Stimulated activated CD8-positive, alpha-beta memory T cell treated with anti-CD3 and anti-CD28 coated beads, Interleukin-15, amount 100 ng/mL, for 1 hour (primary cell): ENCODE data around the gene PODNL1.
A peak's percentile ranks its signal among the peaks of the same experiment; 100 is the strongest.
"Not testable (repeated sequence)": the region's sequence is repeated elsewhere in the genome, so short reads cannot be mapped to it uniquely, and the experiment has no call there.

Experiments
- DNase-seq: peaks from one replicate; pipeline ENCODE4 v3.0.0-alpha.2; 2020; ENCODE audit warnings: low read depth

PODNL1 gene

GRCh38 chr19:13938301-13939064 lies at the start of gene PODNL1:
PODNL1 (minus strand) TSS chr19:13938417; CDS start chr19:13938181, 236 bp downstream.
- no peak for DNase-seq

GRCh38 chr19:13987101-13987890 lies 49.1 kb upstream of the PODNL1 start:
- no peak for DNase-seq

DNA sequence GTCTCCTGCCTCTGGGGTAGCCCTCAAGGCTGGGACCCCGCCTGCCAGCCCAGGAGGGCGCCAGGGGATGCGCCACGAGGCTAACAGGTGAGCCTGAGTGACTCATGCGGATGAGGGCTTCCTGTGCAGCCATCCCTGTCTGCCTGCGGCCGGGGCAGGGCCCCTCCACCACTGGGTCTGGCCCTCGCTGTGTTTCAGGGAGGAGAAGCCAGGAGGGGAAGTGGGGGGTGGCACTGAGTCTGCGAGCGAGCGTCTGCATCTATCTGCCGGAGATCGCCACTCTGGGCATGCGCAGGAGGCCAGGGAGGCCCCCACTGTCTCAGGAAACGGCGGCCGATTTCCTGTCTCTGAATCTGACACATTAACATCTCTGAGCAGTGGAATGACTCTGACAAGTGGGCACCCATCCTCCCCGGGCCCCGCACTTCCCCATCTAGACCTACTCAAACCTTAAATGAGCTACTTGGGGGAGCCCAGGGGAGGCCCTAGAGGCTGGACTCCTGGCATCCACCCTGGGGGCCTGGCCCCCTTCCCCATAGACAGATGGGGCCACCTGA lies 48.2 kb upstream of the PODNL1 start:
- DNase-seq: peak; percentile 96

- no peak for DNase-seq
Measured at GRCh38 chr19:13985771-13986347, 47.6 kb upstream of the PODNL1 start.

GRCh38 chr19:13984875-13985741 lies 46.9 kb upstream of the PODNL1 start:
- DNase-seq: no peak

DNA sequence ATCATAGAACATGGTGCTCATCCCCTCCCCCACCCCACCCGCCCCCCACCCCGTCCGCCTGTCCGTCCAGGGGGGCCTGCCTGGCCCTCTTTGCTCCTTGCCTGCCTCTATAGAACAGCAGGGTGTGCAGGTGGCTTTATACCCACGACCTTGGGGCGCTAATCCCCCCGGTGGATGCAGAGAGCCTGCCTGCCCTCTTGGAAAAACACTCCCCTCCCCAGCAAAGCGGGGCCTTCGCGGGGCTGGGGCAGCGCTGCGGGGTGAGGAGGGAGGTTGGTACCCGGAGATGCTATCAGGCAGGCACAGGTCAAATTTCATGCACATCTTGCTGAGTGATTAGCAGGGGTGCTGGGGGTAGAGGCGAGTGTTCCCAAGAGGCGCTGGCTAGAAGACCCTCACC lies 46.0 kb upstream of the PODNL1 start:
- no peak for DNase-seq

DNA sequence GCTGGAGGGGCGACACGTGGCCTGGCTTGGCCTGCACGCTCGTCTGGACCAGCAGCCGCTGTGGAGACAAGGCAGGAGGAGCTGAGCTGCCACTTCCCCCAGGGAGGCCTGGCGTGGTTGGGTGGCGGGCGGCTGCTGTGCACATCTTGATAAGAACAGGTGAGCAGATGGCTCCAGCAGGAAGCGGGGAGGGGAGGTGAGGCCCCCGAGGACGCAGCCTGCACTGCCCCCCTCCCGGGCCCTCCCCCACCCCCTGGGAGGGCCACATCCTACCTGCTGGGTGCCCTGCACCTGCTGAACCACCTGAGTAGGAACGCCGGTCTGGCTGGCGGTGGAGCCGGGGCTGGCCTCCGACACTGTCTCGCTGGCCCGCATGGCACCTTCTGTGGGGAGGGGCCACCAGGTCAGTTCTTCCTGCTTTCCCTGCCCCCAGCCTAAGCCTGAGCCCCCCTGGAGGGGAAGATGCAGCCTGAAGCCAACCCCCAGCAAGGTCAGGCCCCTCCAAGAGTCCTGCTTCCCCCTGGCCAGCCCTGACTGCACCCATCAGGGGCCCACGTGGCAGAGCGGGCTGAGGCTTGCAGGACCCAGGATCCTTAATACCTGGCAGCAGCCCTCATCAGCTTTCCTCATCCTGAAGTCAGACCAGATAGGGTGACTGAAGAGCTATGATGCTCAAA lies 45.1 kb upstream of the PODNL1 start:
- DNase-seq: no peak

GRCh38 chr19:13982773-13983172 lies 44.6 kb upstream of the PODNL1 start:
- no peak for DNase-seq

DNA sequence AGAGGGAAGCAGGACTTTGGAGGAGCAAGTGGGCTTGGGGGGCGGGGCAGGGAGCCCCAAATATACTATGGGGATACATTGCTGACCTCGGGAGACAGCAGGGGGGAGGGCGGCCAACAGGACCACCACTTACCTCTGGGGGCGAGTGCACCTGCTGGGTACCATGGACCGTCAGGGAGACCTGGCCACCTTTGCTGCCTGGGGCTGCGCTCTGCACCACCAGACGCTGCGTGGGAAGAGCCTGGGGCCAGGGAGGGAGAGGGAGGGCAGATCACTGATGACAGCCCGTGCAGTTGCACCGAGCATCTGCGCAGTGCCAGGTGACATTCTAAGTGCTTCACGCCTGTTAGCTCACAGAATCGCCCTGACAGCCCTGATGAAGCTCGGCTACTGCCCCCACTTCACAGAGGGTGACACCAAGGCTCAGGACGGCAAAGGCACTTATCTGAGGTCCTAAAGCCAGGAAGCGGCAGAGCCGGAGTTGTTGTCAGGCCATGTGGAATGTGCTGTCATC lies 43.8 kb upstream of the PODNL1 start:
- no peak for DNase-seq

DNA sequence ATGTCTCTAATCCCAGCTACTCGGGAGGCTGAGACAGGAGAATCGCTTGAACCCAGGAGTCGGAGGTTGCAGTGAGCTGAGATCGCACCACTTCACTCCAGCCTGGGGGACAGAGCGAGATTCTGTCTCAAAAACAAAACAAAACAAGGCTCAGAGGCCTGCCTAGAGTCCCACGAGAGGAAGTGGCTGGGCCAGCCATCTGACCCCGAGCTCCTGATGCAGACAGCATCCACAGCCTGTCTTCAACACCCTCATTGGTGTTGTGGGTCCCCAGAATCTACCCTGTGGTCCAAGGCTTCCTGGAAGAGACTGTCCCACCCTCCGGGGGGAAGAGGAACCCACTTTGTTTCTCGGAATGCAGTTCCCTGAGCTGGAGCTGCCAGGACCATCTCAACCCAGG lies 43.2 kb upstream of the PODNL1 start:
- no peak for DNase-seq

DNA sequence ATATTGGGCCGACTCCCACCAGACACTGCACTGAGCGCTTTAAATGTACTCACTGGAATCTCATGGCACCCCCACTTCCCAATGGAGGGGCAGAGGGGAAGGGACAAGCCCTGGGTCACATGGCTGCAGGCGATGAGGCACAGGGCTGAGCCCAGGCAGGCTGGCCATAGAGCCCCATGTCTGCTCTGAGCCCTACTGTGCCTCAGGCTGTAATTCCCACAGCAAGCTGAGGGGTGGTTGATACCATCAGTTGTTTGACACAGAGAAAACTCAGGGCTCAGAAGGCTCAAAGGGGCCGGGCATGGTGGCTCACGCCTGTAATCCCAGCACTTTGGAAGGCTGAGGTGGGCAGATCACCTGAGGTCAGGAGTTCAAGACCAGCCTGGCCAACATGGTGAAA lies 42.8 kb upstream of the PODNL1 start:
- no peak for DNase-seq

DNA sequence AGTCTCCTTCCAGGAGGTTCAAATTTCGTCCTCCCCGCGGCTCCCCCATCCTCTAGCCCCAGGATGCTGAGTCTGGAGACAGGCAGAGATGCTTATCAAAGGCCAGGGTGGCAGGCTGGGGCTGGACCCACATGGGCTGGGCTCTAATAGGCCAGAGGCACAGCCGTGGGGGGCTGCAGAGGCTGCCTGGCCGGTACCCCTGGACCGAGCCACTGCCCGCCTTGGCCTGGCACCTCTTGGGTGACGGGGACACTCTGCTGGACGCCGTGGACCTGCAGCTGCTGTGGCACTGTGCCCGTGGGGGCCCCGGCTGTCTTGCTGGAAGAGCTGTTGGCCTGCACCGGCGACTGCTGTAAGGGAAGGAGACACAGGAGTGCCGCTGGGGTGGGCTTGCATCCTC lies 42.1 kb upstream of the PODNL1 start:
- no peak for DNase-seq

- no peak for DNase-seq
Measured at GRCh38 chr19:13979686-13980085, 41.5 kb upstream of the PODNL1 start.

DNA sequence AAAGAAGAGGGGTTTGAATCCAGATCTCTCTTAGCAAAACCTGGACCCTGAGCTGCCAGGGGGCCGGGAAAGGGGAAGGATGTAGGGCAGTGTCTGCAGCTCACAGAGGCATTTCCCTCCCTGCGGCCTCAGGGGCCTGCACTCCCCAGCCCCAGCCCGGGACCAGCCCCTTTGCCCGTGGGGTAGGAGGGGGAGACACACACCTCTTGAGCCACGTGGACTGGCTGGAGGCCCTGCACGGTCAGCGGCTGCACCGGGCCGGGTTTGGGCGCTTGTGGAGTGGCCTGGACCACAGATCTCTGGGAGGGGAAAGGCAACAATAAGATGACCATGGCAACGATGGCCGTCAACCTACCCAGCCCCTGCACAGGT lies 41.0 kb upstream of the PODNL1 start:
- DNase-seq: no peak

- no peak for DNase-seq
Measured at GRCh38 chr19:13978351-13979243, 40.4 kb upstream of the PODNL1 start.

- no peak for DNase-seq
Measured at GRCh38 chr19:13977803-13978202, 39.6 kb upstream of the PODNL1 start.

DNA sequence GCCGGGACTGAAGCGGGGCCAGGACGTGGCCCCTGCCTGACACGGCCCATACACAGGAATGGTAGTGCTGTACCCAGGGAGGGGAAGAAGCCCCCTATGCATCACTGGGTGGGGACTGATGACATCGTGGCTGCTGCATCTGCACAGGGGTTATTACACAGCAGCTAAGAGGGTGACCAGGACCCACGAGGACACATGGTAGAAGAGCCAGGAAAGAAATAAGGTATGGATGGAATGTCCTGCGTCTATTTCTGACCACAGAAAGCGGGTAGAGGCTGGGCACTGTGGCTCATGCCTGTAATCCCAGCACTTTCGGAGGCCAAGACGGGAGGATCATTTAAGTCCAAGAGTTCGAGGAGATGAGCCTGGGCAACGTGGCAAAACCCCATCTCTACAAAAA lies 38.2 kb upstream of the PODNL1 start:
- no peak for DNase-seq

DNA sequence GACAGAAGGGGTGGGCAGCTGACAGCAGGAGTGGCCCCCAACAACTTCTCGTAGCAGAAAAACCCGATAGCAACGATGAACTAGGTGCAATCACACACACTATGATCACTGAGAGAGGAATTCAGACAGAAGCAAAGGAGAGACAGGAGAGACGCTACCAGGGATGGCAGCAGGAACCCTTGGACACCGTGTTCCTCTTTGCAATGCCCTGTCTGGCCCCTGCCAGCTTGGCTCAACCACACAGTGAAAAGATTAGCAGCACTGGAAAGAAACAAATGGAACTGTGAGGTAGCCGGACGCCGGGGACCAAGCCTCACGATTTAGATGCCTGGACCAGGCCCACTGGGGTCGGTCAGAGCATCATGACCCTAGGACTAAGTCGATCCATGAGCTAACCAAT lies 37.7 kb upstream of the PODNL1 start:
- DNase-seq: no peak

GRCh38 chr19:13974073-13974472 lies 35.9 kb upstream of the PODNL1 start:
- no peak for DNase-seq

DNA sequence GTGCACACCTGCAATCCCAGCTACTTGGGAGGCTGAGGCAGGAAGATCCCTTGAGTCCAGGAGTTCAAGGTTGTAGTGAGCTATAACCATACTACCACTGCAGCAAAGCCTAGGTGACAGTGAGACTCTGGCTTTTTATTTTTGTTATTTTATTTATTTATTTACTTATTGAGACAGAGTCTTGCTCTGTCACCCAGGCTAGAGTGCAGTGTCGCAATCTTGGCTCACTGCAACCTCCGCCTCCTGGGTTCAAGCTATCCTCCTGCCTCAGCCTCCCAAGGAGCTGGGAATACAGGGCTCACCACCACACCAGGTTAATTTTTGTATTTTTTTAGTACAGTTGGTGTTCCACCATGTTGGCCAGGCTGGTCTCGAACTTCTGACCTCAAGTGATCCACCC lies 35.3 kb upstream of the PODNL1 start:
- not testable (repeated sequence) for DNase-seq
